Fibroblast of gingiva (primary cell): ENCODE measurements around the gene CCDC107.

Source experiments
- DNase-seq: peaks from one replicate; pipeline ENCODE4 v3.0.0-alpha.2; 2011; ENCODE audit warnings: low read depth

The CCDC107 gene

DNA sequence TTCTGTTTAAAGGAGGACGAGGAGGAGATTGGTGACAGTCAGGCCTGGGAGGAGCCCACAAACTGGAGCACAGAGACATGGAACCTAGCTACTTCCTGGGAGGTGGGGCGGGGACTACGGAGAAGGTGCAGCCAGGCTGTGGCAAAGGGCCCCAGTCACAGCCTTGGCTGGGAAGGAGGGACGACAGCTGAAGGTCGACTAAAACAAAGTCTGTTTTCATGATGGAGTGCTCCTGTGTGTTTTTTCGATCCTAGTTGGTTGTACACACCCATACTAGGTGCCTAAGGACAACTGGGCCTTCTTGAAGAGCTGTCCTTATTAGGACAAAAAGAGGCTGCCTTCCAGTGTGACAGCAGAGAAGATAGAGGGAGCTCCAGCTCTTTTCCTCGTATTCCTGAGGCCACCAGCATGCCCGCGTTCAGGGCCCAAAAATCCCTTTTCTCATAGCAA lies 2.9 kb downstream of the CCDC107 start:
- DNase-seq, result peak; percentile 50

DNA sequence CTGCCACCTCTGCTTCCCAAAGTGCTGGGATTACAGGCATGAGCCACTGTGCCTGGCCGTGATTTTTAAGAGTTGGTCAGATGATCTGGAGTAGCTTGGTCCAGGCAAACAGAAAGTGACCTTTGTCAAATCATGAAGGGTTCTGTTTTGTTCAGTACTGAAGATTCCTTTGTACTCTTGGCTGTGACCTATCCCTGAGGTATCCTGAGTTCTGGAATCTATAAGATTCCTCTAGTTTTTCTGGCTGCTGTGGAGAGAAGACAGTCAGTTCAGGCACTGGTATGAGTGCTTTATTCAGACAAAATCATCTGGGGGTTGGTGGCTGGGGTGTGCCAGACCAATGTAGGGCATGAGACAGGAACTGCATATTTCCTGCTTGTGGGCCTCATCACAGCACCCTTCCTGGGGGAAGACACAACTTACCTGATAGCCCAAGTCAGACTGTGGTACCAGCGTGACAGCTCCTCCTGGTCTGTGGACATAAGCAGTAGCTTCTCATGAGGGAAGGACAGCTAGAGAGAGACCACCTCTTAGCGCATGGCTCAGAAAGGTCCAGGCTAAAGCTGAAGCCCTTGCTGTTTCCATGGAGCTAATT lies 3.8 kb downstream of the CCDC107 start:
- no peak for DNase-seq

DNA sequence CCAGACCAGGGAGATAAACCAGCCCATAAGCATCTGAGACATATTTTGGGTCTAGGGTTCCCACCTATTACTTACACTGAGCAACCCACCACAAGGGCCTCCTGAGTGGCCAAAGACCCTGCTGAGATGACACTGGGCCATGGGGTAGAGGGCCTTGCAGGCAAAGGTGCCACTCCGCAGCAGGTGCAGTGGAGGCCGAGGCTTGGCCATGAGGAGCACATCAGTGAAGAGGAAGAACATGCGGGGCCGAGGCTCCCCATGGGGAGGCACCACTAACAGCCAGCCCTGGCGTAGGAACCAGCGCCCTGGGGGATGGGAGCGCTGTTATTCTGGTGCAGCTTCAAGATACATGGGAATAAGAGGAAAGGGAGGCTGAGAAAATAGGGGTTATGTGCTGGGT lies 4.3 kb downstream of the CCDC107 start:
- no peak for DNase-seq

DNA sequence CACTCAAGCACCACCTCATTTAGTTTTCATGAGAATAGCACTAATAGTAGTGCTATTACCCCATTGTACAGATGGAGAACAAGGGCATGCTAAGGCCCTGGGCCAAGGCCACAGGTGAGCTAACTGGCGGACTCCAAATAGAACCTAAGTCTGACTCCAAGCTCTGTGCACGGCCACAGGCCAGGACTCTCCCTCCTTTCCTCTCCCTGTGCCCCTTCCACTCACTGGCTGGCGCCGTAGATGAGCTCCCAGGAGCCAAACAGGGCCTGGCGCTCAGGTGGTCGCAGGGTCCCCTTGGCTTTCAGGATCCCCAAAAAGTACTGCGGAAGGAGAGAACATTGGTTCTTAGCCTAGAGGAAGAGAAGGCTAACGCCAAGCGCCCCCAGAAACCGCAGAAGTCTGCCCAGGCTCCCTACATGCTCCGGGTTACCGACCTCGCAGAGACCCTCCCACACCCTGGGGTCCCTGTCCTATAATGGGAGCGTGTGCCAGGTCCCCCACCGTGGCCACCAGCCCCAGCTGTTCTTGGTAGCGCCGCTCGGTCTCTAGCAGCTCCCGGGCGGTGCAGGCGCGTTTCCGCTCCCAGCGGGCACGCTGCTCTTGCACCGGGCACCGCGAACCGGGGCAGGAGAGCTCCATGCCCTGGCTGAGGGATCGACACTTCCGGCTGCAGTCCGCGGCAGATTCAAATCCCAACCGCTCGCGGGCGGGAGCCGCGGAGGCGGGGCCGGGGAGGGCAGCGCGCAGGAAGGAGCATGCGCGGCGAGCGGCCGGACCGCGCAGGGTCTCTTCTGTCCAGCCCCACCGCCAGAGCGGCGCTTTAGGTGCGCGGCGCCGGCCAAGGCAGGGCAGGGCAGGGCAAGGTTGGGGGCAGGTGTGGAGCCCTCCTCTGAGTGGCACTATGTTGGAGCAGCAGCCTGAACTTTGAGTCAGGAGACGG lies 6.7 kb downstream of the CCDC107 start, which contains the start of gene ARHGEF39:
Gene ARHGEF39 (minus strand): TSS at position 665 of the 940 bp plus-strand sequence. CDS start 26 bp downstream, at position 639.
- peak; percentile 66 for DNase-seq

DNA sequence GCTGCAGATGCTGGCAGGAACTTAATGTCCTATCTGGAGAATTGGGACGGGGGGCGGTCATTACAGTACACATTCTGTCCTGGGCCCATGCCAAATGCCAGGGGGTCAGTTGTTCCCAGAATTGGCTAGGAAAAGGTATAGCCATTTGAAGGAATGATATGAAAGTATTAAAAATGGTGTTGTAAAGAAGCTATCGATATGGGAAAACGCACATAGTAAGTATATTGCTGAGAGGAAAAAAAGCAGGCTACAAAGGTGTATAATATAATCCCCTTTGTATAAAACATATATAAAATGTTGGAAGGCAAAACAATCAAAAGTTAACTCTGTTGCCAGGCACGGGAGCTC lies 7.4 kb downstream of the CCDC107 start:
- no peak for DNase-seq

DNA sequence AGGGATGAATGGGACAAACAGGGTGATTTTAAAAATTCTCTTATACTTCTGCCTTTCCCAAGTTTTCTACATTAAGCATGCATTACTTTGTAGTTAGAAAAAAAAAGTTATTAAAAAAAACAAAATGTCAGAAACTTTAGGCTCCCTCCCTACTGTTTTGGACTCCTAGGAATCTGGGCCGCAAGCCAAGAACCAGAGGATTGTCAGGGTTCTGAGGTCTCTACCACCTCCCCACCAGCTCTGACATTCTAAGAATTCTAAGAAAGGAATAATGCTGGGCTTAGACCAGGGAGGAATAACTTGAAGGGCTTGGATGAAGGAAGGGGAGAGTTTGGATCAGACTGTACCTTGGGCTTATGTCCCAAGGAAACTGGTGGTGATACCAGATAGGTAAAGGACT lies 8.0 kb downstream of the CCDC107 start:
- no peak for DNase-seq

DNA sequence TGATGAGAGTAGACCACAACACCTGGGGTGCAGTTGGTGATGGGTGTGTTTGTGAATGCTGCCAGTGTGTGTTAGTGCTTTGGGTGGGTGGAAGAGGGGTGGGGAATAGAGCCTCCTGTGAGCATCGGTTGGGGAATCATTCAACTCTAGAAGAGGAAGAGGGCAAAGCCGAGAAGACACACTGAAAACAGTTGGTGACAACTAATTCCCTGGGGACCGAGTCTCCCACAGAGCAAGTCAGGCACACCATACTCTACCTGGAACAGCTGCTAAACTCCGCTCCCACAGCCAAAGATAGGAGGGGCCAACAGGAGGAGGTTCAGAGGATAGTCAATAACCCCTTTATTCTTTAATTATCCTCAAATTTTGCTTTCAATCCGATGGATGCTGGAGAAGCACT lies 8.5 kb downstream of the CCDC107 start:
- DNase-seq, result no peak

DNA sequence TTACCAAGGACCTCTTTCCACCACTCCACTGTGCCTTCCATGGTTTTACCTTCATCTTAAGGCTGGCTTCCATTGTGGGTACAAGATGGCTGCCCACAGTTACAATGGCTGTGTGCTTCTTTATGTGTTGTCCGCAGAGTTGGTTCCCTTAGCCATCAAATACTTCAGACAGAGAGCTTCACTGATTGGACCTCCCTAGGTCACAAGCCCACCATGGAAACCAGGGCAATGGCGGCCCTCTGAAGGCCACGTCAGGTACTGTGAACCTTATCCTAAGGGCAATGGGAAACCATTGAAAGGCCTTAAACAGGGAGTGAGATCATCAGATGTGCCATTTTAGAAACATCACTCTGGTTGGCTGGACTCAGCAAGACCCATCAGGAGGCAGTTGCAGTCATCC lies 9.8 kb downstream of the CCDC107 start:
- DNase-seq, result no peak

DNA sequence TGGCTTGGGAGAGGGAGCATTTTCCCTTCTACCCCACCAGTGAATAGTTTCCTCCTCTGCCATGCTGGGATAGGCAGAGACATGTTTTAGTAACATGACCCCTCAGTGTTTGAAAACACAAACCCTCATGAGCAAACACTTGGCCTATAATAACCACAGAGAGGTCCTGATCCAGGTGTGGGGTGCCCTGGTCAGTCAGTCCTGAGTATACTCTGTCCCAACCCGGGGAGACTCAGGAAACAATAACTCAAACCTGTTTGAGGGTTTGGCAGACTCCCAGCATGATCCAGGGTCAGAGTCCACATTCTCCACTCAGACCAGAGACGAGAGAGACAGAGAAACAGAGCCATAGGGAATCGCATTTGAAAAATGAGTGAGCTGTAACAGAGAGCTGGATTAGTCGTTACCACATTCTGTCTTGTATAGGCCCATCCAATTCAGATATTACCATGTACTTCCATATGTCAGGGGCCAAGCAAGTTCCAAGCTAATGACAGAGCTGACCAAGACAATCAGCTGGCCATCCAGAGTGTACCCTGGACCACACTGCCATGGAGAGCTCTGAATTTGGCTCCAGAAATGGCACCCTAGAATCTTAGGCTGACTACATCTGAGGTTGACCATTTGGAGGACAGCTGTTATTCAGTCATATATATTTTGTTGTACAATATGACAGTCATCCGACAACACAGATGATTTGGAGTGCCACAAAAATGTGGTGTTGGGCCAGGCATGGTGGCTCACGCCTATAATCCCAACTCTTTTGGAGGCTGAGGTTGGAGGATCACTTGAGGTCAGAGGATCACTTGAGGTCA lies 11.4 kb downstream of the CCDC107 start:
- no peak for DNase-seq

DNA sequence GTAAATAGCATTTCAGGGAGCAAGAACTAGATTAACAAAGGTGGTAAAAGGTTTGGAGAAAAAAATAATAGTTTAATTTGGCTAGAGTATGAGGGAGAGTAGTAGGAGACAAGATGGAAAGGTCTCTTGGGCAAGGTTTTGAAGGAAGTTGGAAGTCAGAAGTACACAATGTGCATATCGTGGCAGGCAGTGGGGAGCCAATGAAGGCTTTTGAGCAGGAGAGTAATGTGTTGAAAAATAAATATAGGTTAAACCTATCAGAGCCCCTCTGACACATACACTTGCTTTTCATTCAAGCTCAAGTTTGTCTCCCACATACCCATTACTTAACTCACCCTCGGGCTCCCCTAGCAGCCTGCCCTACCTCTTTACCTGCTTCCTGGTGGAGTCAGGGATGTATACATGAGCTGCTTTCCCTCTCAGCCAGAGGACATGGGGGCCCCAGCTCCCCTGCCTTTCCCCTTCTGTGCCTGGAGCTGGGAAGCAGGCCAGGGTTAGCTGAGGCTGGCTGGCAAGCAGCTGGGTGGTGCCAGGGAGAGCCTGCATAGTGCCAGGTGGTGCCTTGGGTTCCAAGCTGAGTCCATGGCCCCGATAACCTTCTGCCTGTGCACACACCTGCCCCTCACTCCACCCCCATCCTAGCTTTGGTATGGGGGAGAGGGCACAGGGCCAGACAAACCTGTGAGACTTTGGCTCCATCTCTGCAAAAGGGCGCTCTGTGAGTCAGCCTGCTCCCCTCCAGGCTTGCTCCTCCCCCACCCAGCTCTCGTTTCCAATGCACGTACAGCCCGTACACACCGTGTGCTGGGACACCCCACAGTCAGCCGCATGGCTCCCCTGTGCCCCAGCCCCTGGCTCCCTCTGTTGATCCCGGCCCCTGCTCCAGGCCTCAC lies 15.3 kb downstream of the CCDC107 start, which contains the start of gene CA9:
Gene CA9 (plus strand): TSS at position 797 of the 893 bp plus-strand sequence. CDS start 32 bp downstream, at position 829.
- DNase-seq, result no peak

DNA sequence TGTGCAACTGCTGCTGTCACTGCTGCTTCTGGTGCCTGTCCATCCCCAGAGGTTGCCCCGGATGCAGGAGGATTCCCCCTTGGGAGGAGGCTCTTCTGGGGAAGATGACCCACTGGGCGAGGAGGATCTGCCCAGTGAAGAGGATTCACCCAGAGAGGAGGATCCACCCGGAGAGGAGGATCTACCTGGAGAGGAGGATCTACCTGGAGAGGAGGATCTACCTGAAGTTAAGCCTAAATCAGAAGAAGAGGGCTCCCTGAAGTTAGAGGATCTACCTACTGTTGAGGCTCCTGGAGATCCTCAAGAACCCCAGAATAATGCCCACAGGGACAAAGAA lies 15.9 kb downstream of the CCDC107 start:
- no peak for DNase-seq

DNA sequence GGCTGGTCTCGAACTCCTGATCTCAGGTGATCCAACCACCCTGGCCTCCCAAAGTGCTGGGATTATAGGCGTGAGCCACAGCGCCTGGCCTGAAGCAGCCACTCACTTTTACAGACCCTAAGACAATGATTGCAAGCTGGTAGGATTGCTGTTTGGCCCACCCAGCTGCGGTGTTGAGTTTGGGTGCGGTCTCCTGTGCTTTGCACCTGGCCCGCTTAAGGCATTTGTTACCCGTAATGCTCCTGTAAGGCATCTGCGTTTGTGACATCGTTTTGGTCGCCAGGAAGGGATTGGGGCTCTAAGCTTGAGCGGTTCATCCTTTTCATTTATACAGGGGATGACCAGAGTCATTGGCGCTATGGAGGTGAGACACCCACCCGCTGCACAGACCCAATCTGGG lies 17.1 kb downstream of the CCDC107 start:
- DNase-seq, result no peak

DNA sequence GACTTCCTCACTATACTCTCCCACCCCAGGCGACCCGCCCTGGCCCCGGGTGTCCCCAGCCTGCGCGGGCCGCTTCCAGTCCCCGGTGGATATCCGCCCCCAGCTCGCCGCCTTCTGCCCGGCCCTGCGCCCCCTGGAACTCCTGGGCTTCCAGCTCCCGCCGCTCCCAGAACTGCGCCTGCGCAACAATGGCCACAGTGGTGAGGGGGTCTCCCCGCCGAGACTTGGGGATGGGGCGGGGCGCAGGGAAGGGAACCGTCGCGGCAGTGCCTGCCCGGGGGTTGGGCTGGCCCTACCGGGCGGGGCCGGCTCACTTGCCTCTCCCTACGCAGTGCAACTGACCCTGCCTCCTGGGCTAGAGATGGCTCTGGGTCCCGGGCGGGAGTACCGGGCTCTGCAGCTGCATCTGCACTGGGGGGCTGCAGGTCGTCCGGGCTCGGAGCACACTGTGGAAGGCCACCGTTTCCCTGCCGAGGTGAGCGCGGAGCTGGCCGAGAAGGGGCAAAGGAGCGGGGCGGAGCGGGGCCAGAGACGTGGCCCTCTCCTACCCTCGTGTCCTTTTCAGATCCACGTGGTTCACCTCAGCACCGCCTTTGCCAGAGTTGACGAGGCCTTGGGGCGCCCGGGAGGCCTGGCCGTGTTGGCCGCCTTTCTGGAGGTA lies 17.8 kb downstream of the CCDC107 start:
- DNase-seq, result no peak

DNA sequence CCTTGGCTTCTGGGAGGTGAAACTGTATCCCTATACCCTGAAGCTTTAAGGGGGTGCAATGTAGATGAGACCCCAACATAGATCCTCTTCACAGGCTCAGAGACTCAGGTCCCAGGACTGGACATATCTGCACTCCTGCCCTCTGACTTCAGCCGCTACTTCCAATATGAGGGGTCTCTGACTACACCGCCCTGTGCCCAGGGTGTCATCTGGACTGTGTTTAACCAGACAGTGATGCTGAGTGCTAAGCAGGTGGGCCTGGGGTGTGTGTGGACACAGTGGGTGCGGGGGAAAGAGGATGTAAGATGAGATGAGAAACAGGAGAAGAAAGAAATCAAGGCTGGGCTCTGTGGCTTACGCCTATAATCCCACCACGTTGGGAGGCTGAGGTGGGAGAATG lies 21.0 kb downstream of the CCDC107 start:
- DNase-seq, result no peak

DNA sequence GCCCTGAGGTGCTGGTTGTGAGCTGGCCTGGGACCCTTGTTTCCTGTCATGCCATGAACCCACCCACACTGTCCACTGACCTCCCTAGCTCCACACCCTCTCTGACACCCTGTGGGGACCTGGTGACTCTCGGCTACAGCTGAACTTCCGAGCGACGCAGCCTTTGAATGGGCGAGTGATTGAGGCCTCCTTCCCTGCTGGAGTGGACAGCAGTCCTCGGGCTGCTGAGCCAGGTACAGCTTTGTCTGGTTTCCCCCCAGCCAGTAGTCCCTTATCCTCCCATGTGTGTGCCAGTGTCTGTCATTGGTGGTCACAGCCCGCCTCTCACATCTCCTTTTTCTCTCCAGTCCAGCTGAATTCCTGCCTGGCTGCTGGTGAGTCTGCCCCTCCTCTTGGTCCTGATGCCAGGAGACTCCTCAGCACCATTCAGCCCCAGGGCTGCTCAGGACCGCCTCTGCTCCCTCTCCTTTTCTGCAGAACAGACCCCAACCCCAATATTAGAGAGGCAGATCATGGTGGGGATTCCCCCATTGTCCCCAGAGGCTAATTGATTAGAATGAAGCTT lies 21.8 kb downstream of the CCDC107 start:
- DNase-seq, result no peak

DNA sequence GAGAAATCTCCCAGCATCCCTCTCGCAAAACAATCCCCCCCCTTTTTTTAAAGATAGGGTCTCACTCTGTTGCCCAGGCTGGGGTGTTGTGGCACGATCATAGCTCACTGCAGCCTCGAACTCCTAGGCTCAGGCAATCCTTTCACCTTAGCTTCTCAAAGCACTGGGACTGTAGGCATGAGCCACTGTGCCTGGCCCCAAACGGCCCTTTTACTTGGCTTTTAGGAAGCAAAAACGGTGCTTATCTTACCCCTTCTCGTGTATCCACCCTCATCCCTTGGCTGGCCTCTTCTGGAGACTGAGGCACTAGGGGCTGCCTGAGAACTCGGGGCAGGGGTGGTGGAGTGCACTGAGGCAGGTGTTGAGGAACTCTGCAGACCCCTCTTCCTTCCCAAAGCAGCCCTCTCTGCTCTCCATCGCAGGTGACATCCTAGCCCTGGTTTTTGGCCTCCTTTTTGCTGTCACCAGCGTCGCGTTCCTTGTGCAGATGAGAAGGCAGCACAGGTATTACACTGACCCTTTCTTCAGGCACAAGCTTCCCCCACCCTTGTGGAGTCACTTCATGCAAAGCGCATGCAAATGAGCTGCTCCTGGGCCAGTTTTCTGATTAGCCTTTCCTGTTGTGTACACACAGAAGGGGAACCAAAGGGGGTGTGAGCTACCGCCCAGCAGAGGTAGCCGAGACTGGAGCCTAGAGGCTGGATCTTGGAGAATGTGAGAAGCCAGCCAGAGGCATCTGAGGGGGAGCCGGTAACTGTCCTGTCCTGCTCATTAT lies 22.4 kb downstream of the CCDC107 start:
- peak; percentile 72 for DNase-seq

DNA sequence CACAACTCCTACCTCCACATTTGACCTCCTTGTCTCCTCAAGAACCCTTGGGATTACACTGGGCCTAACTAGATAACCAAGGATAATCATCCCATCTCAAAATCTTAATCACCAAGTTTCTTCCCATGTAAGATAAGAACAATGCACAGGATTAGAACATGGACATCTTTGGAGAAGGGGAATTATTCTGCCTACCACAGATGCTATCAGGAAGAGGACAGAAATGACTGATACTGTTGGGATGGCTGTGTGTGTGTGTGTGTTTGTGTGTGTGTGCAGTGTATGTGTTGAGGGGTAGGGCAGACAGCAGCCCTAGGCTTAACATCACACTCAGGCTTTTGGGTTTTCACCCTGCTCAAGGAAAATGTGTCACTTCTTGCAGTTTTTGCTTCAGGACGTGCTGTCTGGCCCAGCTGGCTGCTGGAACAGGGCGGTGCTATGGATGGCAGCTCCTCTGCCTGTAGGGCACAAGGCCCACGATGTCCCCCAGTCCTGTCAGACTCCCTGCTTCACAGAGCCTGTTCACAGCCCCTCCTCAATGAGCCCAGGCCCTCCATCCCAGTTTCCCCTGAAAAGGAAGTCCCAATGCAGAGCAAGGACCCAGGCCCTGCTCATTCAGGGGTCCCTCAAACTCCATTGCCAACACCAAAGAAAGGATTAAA lies 23.4 kb downstream of the CCDC107 start:
- DNase-seq, result peak; percentile 36

DNA sequence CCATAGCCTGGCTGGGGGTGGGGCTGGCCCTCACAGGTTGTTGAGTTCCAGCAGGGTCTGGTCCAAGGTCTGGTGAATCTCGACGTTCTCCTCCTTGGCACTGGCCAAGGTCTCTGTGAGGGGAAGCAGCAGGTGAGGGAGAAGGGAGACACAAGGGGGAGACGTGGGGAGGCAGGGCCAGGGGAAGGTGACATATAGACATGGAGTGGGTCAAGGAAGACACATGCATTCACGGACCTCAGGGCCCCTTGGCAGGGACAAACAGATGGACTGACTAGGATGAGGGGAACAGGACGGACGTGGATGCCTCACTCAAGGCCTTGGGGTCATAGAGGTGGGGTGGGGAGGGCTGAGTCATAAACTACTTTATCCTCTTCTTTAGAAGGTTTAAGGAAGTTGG lies 24.0 kb downstream of the CCDC107 start:
- no peak for DNase-seq
